H9 (cell line): ENCODE results near the gene IMPDH2. TPM values are rescaled to one million over a fixed set of nuclear protein-coding genes. Genes with fewer than 3 reads are reported as not detected.

Experiments used
- DNase-seq: peaks from one replicate; pipeline ENCODE4 v3.0.0-alpha.2; 2017
- H2AFZ ChIP-seq: one replicate; pipeline ENCODE4 v1.6.1; 2013; ENCODE audit warnings: mild to moderate bottlenecking, low read length, control low read depth, moderate library complexity
- H2AK5ac ChIP-seq: 2 replicates; pipeline ENCODE4 v1.6.1; 2013; ENCODE audit warnings: low read length, control low read depth, mixed read lengths; ENCODE audit not compliant: insufficient read length
- H2BK120ac ChIP-seq: one replicate; pipeline ENCODE4 v1.6.1; 2013; ENCODE audit warnings: low read depth, mild to moderate bottlenecking, low read length, control low read depth, inconsistent platforms; ENCODE audit not compliant: poor library complexity, severe bottlenecking
- H2BK12ac ChIP-seq: 2 replicates; pipeline ENCODE4 v1.6.1; 2013; ENCODE audit warnings: low read length, control low read depth, mixed read lengths, low read depth; ENCODE audit not compliant: insufficient read length
- H2BK15ac ChIP-seq: 2 replicates; pipeline ENCODE4 v1.6.1; 2013; ENCODE audit warnings: low read depth, low read length, control low read depth
- H2BK20ac ChIP-seq: one replicate; pipeline ENCODE4 v1.6.1; 2013; ENCODE audit warnings: low read depth, mild to moderate bottlenecking, low read length, control low read depth, inconsistent platforms; ENCODE audit not compliant: poor library complexity, severe bottlenecking
- H2BK5ac ChIP-seq: 2 replicates; pipeline ENCODE4 v1.6.1; 2013; ENCODE audit warnings: low read length, control low read depth, mixed read lengths; ENCODE audit not compliant: insufficient read length
- H3K14ac ChIP-seq: 2 replicates; pipeline ENCODE4 v1.6.1; 2013; ENCODE audit warnings: low read length, control low read depth; ENCODE audit not compliant: insufficient read depth
- H3K18ac ChIP-seq: 2 replicates; pipeline ENCODE4 v1.6.1; 2013; ENCODE audit warnings: low read depth, mild to moderate bottlenecking, mixed read lengths, low read length, control low read depth; ENCODE audit not compliant: insufficient read length
- H3K23ac ChIP-seq: 2 replicates; pipeline ENCODE4 v1.6.1; 2013; ENCODE audit warnings: low read length, control low read depth, mixed read lengths, low read depth; ENCODE audit not compliant: insufficient read length
- H3K23me2 ChIP-seq: 2 replicates; pipeline ENCODE4 v1.6.1; 2013; ENCODE audit warnings: low read depth, mild to moderate bottlenecking, mixed read lengths, low read length, control low read depth; ENCODE audit not compliant: insufficient read length, poor library complexity, severe bottlenecking
- H3K27ac ChIP-seq: 2 replicates; pipeline ENCODE4 v1.5.1; 2013; ENCODE audit warnings: low read length, control low read depth, mixed read lengths, low read depth; ENCODE audit not compliant: insufficient read length
- H3K27me3 ChIP-seq: 2 replicates; pipeline ENCODE4 v1.6.1; 2013; ENCODE audit warnings: low read length, control low read depth, inconsistent platforms; ENCODE audit not compliant: insufficient read depth
- H3K4ac ChIP-seq: 2 replicates; pipeline ENCODE4 v1.6.1; 2013; ENCODE audit warnings: low read depth, mild to moderate bottlenecking, control low read depth, inconsistent platforms, low read length, moderate library complexity
- H3K4me1 ChIP-seq: 2 replicates; pipeline ENCODE4 v1.6.1; 2013; ENCODE audit warnings: low read length, control low read depth, inconsistent platforms; ENCODE audit not compliant: insufficient read depth
- H3K4me2 ChIP-seq: 2 replicates; pipeline ENCODE4 v1.6.1; 2013; ENCODE audit warnings: low read length, control low read depth, mixed read lengths; ENCODE audit not compliant: insufficient read length, insufficient read depth
- H3K56ac ChIP-seq: 2 replicates; pipeline ENCODE4 v1.6.1; 2013; ENCODE audit warnings: low read depth, mild to moderate bottlenecking, mixed read lengths, low read length, control low read depth; ENCODE audit not compliant: insufficient read length
- H3K79me1 ChIP-seq: 2 replicates; pipeline ENCODE4 v1.6.1; 2013; ENCODE audit warnings: low read depth, mild to moderate bottlenecking, moderate library complexity, low read length, control low read depth, inconsistent platforms; ENCODE audit not compliant: insufficient read depth, poor library complexity, severe bottlenecking
- H3K79me2 ChIP-seq: 2 replicates; pipeline ENCODE4 v1.6.1; 2013; ENCODE audit warnings: low read length, control low read depth, inconsistent platforms; ENCODE audit not compliant: insufficient read depth
- H3K9ac ChIP-seq: 2 replicates; pipeline ENCODE4 v1.6.1; 2013; ENCODE audit warnings: low read length, control low read depth, mixed read lengths; ENCODE audit not compliant: insufficient read length; ENCODE audit errors: extremely low read depth
- H3K9me3 ChIP-seq: one replicate; pipeline ENCODE4 v1.6.1; 2013; ENCODE audit warnings: low read depth, low read length, inconsistent platforms; ENCODE audit not compliant: control insufficient read depth
- H3T11ph ChIP-seq: one replicate; pipeline ENCODE4 v1.6.1; 2013; ENCODE audit warnings: mild to moderate bottlenecking, low read length, control low read depth, inconsistent platforms
- H4K20me1 ChIP-seq: one replicate; pipeline ENCODE4 v1.6.1; 2013; ENCODE audit not compliant: control insufficient read depth, insufficient read length, insufficient read depth
- H4K5ac ChIP-seq: 2 replicates; pipeline ENCODE4 v1.6.1; 2013; ENCODE audit warnings: low read depth, mild to moderate bottlenecking, mixed read lengths, low read length, control low read depth; ENCODE audit not compliant: insufficient read length
- H4K8ac ChIP-seq: replicated peaks from 2 replicates; pipeline ENCODE4 v1.6.1; 2013; ENCODE audit warnings: low read length, control low read depth, mixed read lengths, low read depth; ENCODE audit not compliant: insufficient read length
- H4K91ac ChIP-seq: 2 replicates; pipeline ENCODE4 v1.6.1; 2013; ENCODE audit warnings: low read depth, mild to moderate bottlenecking, moderate library complexity, mixed read lengths, low read length, control low read depth; ENCODE audit not compliant: insufficient read length
- H3K27ac Mint-ChIP-seq, 3 experiments: 2 replicates in 2 of 3; 3 replicates in 1 of 3; pipeline ENCODE4 v1.8.0; 2020 to 2021; ENCODE audit warnings: mixed read lengths in 3 of 3, mild to moderate bottlenecking in 1 of 3, moderate library complexity in 1 of 3
- H3K27me3 Mint-ChIP-seq: 2 replicates; pipeline ENCODE4 v1.8.0; 2021; ENCODE audit warnings: low read depth, mild to moderate bottlenecking, moderate library complexity, mixed read lengths
- H3K36me3 Mint-ChIP-seq, 3 experiments: 2 replicates in 2 of 3; 3 replicates in 1 of 3; pipeline ENCODE4 v1.8.0; 2020 to 2021; ENCODE audit warnings: low read depth in 3 of 3, mixed read lengths in 3 of 3; ENCODE audit not compliant: insufficient read depth in 1 of 3
- H3K4me1 Mint-ChIP-seq, 2 experiments: 2 replicates each; pipeline ENCODE4 v1.8.0; 2020; ENCODE audit warnings: mixed read lengths in 2 of 2
- H3K4me3 Mint-ChIP-seq, 2 experiments: 2 replicates in 1 of 2; 3 replicates in 1 of 2; pipeline ENCODE4 v1.8.0; 2020 to 2021; ENCODE audit warnings: mild to moderate bottlenecking in 2 of 2, mixed read lengths in 2 of 2, moderate library complexity in 1 of 2
- H3K9me3 Mint-ChIP-seq, 2 experiments: 2 replicates in 1 of 2; 3 replicates in 1 of 2; pipeline ENCODE4 v1.8.0; 2020; ENCODE audit warnings: mild to moderate bottlenecking in 2 of 2, mixed read lengths in 2 of 2, moderate library complexity in 1 of 2
- WGBS: extraction: QIAGEN DNeasy Blood & Tissue Kit; methylation state at CpG from one replicate; pipeline ENCODE4 v1.1.7; 2013; ENCODE audit warnings: missing lambda C conversion rate, low lambda C conversion rate, mixed read lengths; ENCODE audit not compliant: insufficient read length; ENCODE audit errors: extremely low coverage; 5-methylcytosine and 5-hydroxymethylcytosine counted together
- total RNA-seq: library from RNA; stranded (reverse); gene quantifications from 2 replicates; pipeline ENCODE4 v1.2.1, GENCODE V29; 2021
- TF ChIP-seq, protein P1 (sequence below): fragments of 200-600 bp; sonication (generic); conservative IDR thresholded peaks from 3 replicates; pipeline ENCODE4 v1.8.0; 2021; ENCODE audit warnings: antibody characterized with exemption, mild to moderate bottlenecking

IMPDH2 gene
- total RNA-seq, 1 experiment from 2014 or later = 408 TPM

DNA sequence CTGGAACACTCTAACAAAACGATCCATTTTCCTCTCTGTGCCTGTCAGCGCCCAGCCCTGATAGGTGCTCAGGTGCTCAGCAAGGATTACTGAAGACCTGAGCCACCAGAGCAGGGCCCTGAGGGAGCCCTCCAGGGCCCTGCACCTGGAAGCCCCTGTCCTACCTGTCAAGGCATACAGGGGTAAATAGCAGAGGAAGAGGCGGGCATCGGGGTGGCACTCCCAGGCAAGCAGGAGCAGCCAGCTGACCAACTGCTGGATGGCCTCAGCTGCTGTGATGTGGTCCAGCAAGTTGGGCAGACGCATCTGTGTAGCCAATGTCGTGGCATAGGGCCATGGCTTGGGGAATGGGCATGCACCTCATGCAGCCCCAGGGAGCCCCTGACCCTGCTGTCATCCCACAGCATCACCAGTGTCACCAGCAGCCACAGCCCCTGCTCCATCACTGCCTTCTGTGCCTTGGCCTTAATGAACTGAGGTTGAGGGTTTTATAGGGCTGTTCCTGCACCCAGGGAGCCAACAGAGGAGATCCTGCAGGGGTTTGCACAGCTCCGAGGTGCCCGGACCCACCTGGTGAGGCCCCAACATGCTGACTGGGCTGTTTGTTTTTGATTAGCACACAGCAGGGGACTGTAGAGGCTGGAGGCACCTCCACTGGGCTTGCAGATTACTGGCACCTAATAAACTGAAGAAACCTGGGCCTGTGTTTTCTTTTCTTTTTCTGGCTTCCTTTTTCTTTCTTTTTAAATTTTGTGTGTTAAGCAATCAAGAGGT is 29.9 kb downstream of the IMPDH2 start:
- Histone ChIP-seq H3K79me2 (no peaks in the 10 kb centered on the region), H3K4ac (no peak overlapping the region)

More for the DNA sequence above, 29.9 kb downstream of the IMPDH2 start:
- Histone ChIP-seq H3K9me3 (no peaks in the 10 kb centered on the region), H3T11ph (no peak overlapping the region), H2BK20ac (no peak overlapping the region), H3K56ac (no peak overlapping the region), H2AFZ (no peak overlapping the region), H3K4me1 (no peaks in the 10 kb centered on the region), H3K27ac (no peak overlapping the region), H3K18ac (peak overlapping the region; percentile 23), H4K91ac (no peak overlapping the region), H3K23ac (no peak overlapping the region), H2BK5ac (no peak overlapping the region), H3K14ac (no peak overlapping the region; the same call in 1 of the 2 replicates), H3K79me1 (no peaks in the 10 kb centered on the region), H2BK120ac (no peak overlapping the region), H3K23me2 (no peaks in the 10 kb centered on the region), H4K5ac (no peak overlapping the region), H2BK12ac (no peak overlapping the region), H2AK5ac (no peak overlapping the region), H4K20me1 (no peaks in the 10 kb centered on the region), H4K8ac (no peak overlapping the region), H3K4me2 (no peak overlapping the region), H3K9ac (no peak overlapping the region), H3K27me3 (no peaks in the 10 kb centered on the region), H2BK15ac (no peak overlapping the region)
- TF ChIP-seq, protein P1, sequence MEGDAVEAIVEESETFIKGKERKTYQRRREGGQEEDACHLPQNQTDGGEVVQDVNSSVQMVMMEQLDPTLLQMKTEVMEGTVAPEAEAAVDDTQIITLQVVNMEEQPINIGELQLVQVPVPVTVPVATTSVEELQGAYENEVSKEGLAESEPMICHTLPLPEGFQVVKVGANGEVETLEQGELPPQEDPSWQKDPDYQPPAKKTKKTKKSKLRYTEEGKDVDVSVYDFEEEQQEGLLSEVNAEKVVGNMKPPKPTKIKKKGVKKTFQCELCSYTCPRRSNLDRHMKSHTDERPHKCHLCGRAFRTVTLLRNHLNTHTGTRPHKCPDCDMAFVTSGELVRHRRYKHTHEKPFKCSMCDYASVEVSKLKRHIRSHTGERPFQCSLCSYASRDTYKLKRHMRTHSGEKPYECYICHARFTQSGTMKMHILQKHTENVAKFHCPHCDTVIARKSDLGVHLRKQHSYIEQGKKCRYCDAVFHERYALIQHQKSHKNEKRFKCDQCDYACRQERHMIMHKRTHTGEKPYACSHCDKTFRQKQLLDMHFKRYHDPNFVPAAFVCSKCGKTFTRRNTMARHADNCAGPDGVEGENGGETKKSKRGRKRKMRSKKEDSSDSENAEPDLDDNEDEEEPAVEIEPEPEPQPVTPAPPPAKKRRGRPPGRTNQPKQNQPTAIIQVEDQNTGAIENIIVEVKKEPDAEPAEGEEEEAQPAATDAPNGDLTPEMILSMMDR = no peak
- Mint-ChIP-seq H3K4me1 (peaks cover 23 to 24% of the 10 kb centered on the region in 2 experiments), H3K27me3 (no peaks in the 10 kb centered on the region), H3K36me3 (peaks cover 3 to 18% (median 10%) of the 10 kb centered on the region in 3 experiments; a peak in 5 of 7 replicates), H3K4me3 (no peak overlapping the region), H3K9me3 (no peaks in the 10 kb centered on the region), H3K27ac (peak overlapping the region; percentile 73 to 79 (median 76); a peak in 5 of 7 replicates)
- no CpG with 5 or more reads among the region's 8 CpGs for WGBS
- DNase-seq = no peak
